Peyer's patch (tissue), 4 donors: ENCODE measurements around the gene PHLDB2.

Experiments
- CTCF ChIP-seq, 6 experiments: fragments of 450-650 bp in 4 of 6; fragments of 200-600 bp in 2 of 6; sonication (generic) in 1 of 6; IDR thresholded peaks; one replicate each; pipeline ENCODE4 v1.5.1; 2017 to 2019; ENCODE audit warnings: antibody characterized with exemption in 6 of 6, mild to moderate bottlenecking in 3 of 6, moderate library complexity in 1 of 6
- POLR2A ChIP-seq, 2 donors: fragments of 450-650 bp; IDR thresholded peaks; one replicate each; pipeline ENCODE4 v1.5.1; 2017; ENCODE audit warnings: antibody characterized with exemption in 2 of 2, mild to moderate bottlenecking in 2 of 2, moderate library complexity in 2 of 2

GRCh38 chr3:111952866-111953450 is 93.9 kb downstream of the PHLDB2 start:
- TF ChIP-seq CTCF (IDR thresholded peaks at IDR 0.05) (no peak), POLR2A (IDR thresholded peaks at IDR 0.05) (no peak)
